ENCODE results near the gene PLA2G6. TPM values are rescaled to one million over a fixed set of nuclear protein-coding genes. Genes with fewer than 3 reads are reported as not detected.
A peak's percentile ranks its signal among the peaks of the same experiment; 100 is the strongest.

The PLA2G6 gene
- 41.6 and 48.8 TPM in 2 replicates for total RNA-seq
- long read RNA-seq: 0 reads

- TF ChIP-seq CTCF (IDR thresholded peaks at IDR 0.05): no peak
- H3K9me3 Mint-ChIP-seq (ENCODE audit: unreplicated experiment): no peaks in the 10 kb centered on the region
- peak within 1 kb of the TSS; percentile 94 for H3K4me3 Mint-ChIP-seq (ENCODE audit: unreplicated experiment)
- H3K36me3 Mint-ChIP-seq (ENCODE audit: unreplicated experiment): no peaks in the 10 kb centered on the region
- peaks cover 49% of the 10 kb centered on the region for H3K4me1 Mint-ChIP-seq (ENCODE audit: unreplicated experiment)
- no peaks in the 10 kb centered on the region for H3K27me3 Mint-ChIP-seq (ENCODE audit: unreplicated experiment)
- H3K27ac Mint-ChIP-seq (ENCODE audit: unreplicated experiment): peak within 1 kb of the TSS; percentile 100
- peak; percentile 100 for DNase-seq (ENCODE audit: extremely low spot score, unreplicated experiment)
Measured at GRCh38 chr22:38181453-38182200, at the start of gene PLA2G6. TSS of gene PLA2G6 (minus strand) at chr22:38181830. CDS start at chr22:38169426, 12,404 bp downstream.

GRCh38 chr22:38230916-38231315, 49.3 kb upstream of the PLA2G6 start:
- Mint-ChIP-seq H3K4me1 (ENCODE audit: unreplicated experiment) (peaks cover 8% of the 10 kb centered on the region), H3K4me3 (ENCODE audit: unreplicated experiment) (no peak overlapping the region), H3K9me3 (ENCODE audit: unreplicated experiment) (no peaks in the 10 kb centered on the region), H3K36me3 (ENCODE audit: unreplicated experiment) (peaks cover 29% of the 10 kb centered on the region), H3K27me3 (ENCODE audit: unreplicated experiment) (no peaks in the 10 kb centered on the region), H3K27ac (ENCODE audit: unreplicated experiment) (peak overlapping the region; percentile 3)
- TF ChIP-seq CTCF (IDR thresholded peaks at IDR 0.05): no peak
- DNase-seq (ENCODE audit: extremely low spot score, unreplicated experiment): no peak

- peak overlapping the region; percentile 3 for H3K27ac Mint-ChIP-seq (ENCODE audit: unreplicated experiment)
- no peaks in the 10 kb centered on the region for H3K9me3 Mint-ChIP-seq (ENCODE audit: unreplicated experiment)
- H3K27me3 Mint-ChIP-seq (ENCODE audit: unreplicated experiment): no peaks in the 10 kb centered on the region
- H3K4me1 Mint-ChIP-seq (ENCODE audit: unreplicated experiment): peaks cover 8% of the 10 kb centered on the region
- H3K4me3 Mint-ChIP-seq (ENCODE audit: unreplicated experiment): no peak overlapping the region
- DNase-seq (ENCODE audit: extremely low spot score, unreplicated experiment): no peak
- TF ChIP-seq CTCF (IDR thresholded peaks at IDR 0.05): peak; percentile 40
- H3K36me3 Mint-ChIP-seq (ENCODE audit: unreplicated experiment): peaks cover 31% of the 10 kb centered on the region
Measured at GRCh38 chr22:38230108-38230825, 48.6 kb upstream of the PLA2G6 start.

- Mint-ChIP-seq H3K27ac (ENCODE audit: unreplicated experiment) (peak overlapping the region; percentile 82), H3K4me3 (ENCODE audit: unreplicated experiment) (no peak overlapping the region), H3K9me3 (ENCODE audit: unreplicated experiment) (no peaks in the 10 kb centered on the region), H3K4me1 (ENCODE audit: unreplicated experiment) (peaks cover 8% of the 10 kb centered on the region), H3K36me3 (ENCODE audit: unreplicated experiment) (peaks cover 29% of the 10 kb centered on the region), H3K27me3 (ENCODE audit: unreplicated experiment) (no peaks in the 10 kb centered on the region)
- TF ChIP-seq CTCF (IDR thresholded peaks at IDR 0.05): no peak
- no peak for DNase-seq (ENCODE audit: extremely low spot score, unreplicated experiment)
Measured at GRCh38 chr22:38228873-38229740, 47.5 kb upstream of the PLA2G6 start.

All from osteocyte (in vitro differentiated cells).